ENCODE data around the gene SLC4A7. TPM values are rescaled to one million over a fixed set of nuclear protein-coding genes. Genes with fewer than 3 reads are reported as not detected.

SLC4A7 gene
- total RNA-seq, 5 donors from 2014 or later (not counting 1 experiment from before 2014, with no cell fraction given) = 47.4 to 66.4 (median 55.5) TPM

GRCh38 chr3:27368831-27369607, 115.2 kb downstream of the SLC4A7 start, which contains the start of gene NEK10:
Gene NEK10 (minus strand): TSS chr3:27369383. CDS start chr3:27352882, 16,501 bp downstream.
- Histone ChIP-seq H3K9me3 (no peaks in the 10 kb centered on the region), H3K36me3 (ENCODE audit: control insufficient read depth in 2 of 2, extremely low read depth in 1 of 2, insufficient read depth in 1 of 2, low read length in 1 of 2) (no peaks in the 10 kb centered on the region), H3K27me3 (replicated peaks in 1 of 2; ENCODE audit: control insufficient read depth in 2 of 2, extremely low read depth in 1 of 2, insufficient read depth in 2 of 2, low read length in 1 of 2) (no peaks in the 10 kb centered on the region), H3K27ac (ENCODE audit: low read length) (no peak within 1 kb of the TSS), H3K4me3 (ENCODE audit: control insufficient read depth in 1 of 2, extremely low read depth in 1 of 2, low read length in 1 of 2) (peak within 1 kb of the TSS; percentile 64 to 66), H3K4me1 (ENCODE audit: control insufficient read depth in 1 of 2, extremely low read depth in 1 of 2, insufficient read depth in 2 of 2, low read length in 2 of 2) (peaks cover 3 to 10% of the 10 kb centered on the region in 2 experiments)
- POLR2A ChIA-PET = interaction anchor here in 1 of 2 donors (0.6 kb wide), 1 partner anchor 947 kb away, joined by 4 read pairs; no protein-coding TSS in a partner anchor
- DNase-seq (peak; percentile 78 to 95 (median 91)), ATAC-seq (replicated peaks in 1 of 4) (peak; percentile 97 to 99 (median 97))
- Mint-ChIP-seq H3K36me3 (no peaks in the 10 kb centered on the region), H3K4me3 (peak within 1 kb of the TSS; percentile 90 to 99 (median 92)), H3K27me3 (no peaks in the 10 kb centered on the region), H3K27ac (peak within 1 kb of the TSS; percentile 73 to 76), H3K4me1 (peaks cover 14 to 16% (median 15%) of the 10 kb centered on the region in 3 donors), H3K9me3 (no peaks in the 10 kb centered on the region)
- CTCF ChIA-PET = interaction anchor here (0.5 to 1.4 kb wide), 4 partner anchors 11 to 312 kb away, joined by 4 to 7 read pairs (median 4); no protein-coding TSS in a partner anchor
- under 1% methylated on average over 48 of the region's 48 CpGs for WGBS (ENCODE audit: insufficient coverage)

GRCh38 chr3:27366062-27366591, 118.1 kb downstream of the SLC4A7 start:
- H3K9me3 ChIP-seq = no peaks in the 10 kb centered on the region
- no peaks in the 10 kb centered on the region for H3K36me3 ChIP-seq (ENCODE audit: control insufficient read depth in 2 of 2, extremely low read depth in 1 of 2, insufficient read depth in 1 of 2, low read length in 1 of 2)
- CTCF ChIA-PET = interaction anchor here in 1 of 2 donors (0.7 kb wide), 2 partner anchors 101 to 417 kb away, joined by 3 read pairs; no protein-coding TSS in a partner anchor
- H3K4me1 ChIP-seq (ENCODE audit: control insufficient read depth in 1 of 2, extremely low read depth in 1 of 2, insufficient read depth in 2 of 2, low read length in 2 of 2) = peaks cover 3 to 10% of the 10 kb centered on the region in 2 experiments
- no peak overlapping the region for H3K4me3 ChIP-seq (ENCODE audit: control insufficient read depth in 1 of 2, extremely low read depth in 1 of 2, low read length in 1 of 2)
- POLR2A ChIA-PET = interaction anchor here in 1 of 2 donors (0.6 kb wide), 1 partner anchor 135 kb away, joined by 5 read pairs; no protein-coding TSS in a partner anchor
- no CpG with 5 or more reads among the region's 1 CpG for WGBS (ENCODE audit: insufficient coverage)
- Mint-ChIP-seq H3K9me3 (no peaks in the 10 kb centered on the region), H3K27me3 (no peaks in the 10 kb centered on the region), H3K36me3 (no peaks in the 10 kb centered on the region), H3K27ac (no peak overlapping the region), H3K4me1 (peaks cover 14 to 18% (median 15%) of the 10 kb centered on the region in 3 donors), H3K4me3 (no peak overlapping the region)
- H3K27ac ChIP-seq (ENCODE audit: low read length) = no peak overlapping the region
- no peak for DNase-seq
- no peaks in the 10 kb centered on the region for H3K27me3 ChIP-seq (replicated peaks in 1 of 2; ENCODE audit: control insufficient read depth in 2 of 2, extremely low read depth in 1 of 2, insufficient read depth in 2 of 2, low read length in 1 of 2)
- ATAC-seq (replicated peaks in 1 of 4) = no peak

GRCh38 chr3:27360113-27361078, 123.8 kb downstream of the SLC4A7 start:
- Histone ChIP-seq H3K9me3 (no peaks in the 10 kb centered on the region), H3K27ac (ENCODE audit: low read length) (no peak overlapping the region), H3K27me3 (replicated peaks in 1 of 2; ENCODE audit: control insufficient read depth in 2 of 2, extremely low read depth in 1 of 2, insufficient read depth in 2 of 2, low read length in 1 of 2) (no peaks in the 10 kb centered on the region), H3K36me3 (ENCODE audit: control insufficient read depth in 2 of 2, extremely low read depth in 1 of 2, insufficient read depth in 1 of 2, low read length in 1 of 2) (no peaks in the 10 kb centered on the region), H3K4me3 (ENCODE audit: control insufficient read depth in 1 of 2, extremely low read depth in 1 of 2, low read length in 1 of 2) (no peak overlapping the region), H3K4me1 (ENCODE audit: control insufficient read depth in 1 of 2, extremely low read depth in 1 of 2, insufficient read depth in 2 of 2, low read length in 2 of 2) (peaks cover 8 to 20% of the 10 kb centered on the region in 2 experiments)
- ATAC-seq (replicated peaks in 1 of 4) (no peak), DNase-seq (no peak)
- Mint-ChIP-seq H3K9me3 (no peaks in the 10 kb centered on the region), H3K27ac (no peak overlapping the region), H3K27me3 (no peaks in the 10 kb centered on the region), H3K36me3 (no peaks in the 10 kb centered on the region), H3K4me3 (no peak overlapping the region), H3K4me1 (peaks cover 30 to 35% (median 30%) of the 10 kb centered on the region in 3 donors)
- ChIA-PET POLR2A (interaction anchor here in 1 of 2 donors (0.5 kb wide), 1 partner anchor 67 kb away, joined by 3 read pairs; no protein-coding TSS in a partner anchor), CTCF (interaction anchor here in 1 of 2 donors (0.5 to 0.6 kb wide), 2 partner anchors 271 to 321 kb away, joined by 3 read pairs; no protein-coding TSS in a partner anchor)
- no CpG with 5 or more reads among the region's 7 CpGs for whole genome bisulfite sequencing (ENCODE audit: insufficient coverage)

DNA sequence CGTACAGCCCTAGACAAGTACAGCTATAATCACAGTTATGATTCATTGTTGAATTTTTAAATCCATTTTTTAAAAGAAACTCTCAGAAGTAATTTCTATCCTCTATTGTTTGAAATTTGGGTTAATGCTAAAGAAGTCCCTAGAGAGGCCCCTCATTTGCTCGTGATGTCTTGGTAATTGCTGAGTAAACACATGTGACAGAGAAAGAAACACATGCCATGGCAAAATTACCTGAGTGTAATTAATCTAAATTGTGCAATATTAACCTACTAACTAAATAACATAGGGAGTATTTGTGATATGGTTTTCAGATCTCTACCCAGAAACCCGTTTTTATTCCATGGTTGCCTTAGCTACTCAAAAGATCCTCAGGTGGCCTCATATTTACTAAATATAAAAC, 125.8 kb downstream of the SLC4A7 start:
- H3K4me1 Mint-ChIP-seq = peaks cover 33 to 37% (median 35%) of the 10 kb centered on the region in 3 donors
- H3K4me1 ChIP-seq (ENCODE audit: control insufficient read depth in 1 of 2, extremely low read depth in 1 of 2, insufficient read depth in 2 of 2, low read length in 2 of 2) = peaks cover 8 to 20% of the 10 kb centered on the region in 2 experiments
- H3K36me3 Mint-ChIP-seq = no peaks in the 10 kb centered on the region
- no peak for ATAC-seq (replicated peaks in 1 of 4)
- CTCF ChIA-PET = interaction anchor here (0.5 to 1.4 kb wide), 9 partner anchors 9 to 324 kb away, joined by 3 to 8 read pairs (median 4); partner anchors contain the start of gene NEK10 (in 1 of the 2)
- H3K4me3 ChIP-seq (ENCODE audit: control insufficient read depth in 1 of 2, extremely low read depth in 1 of 2, low read length in 1 of 2) = no peak overlapping the region
- DNase-seq = no peak
- H3K4me3 Mint-ChIP-seq = peak overlapping the region in 1 of 3 donors; percentile 12
- H3K27ac ChIP-seq (ENCODE audit: low read length) = no peak overlapping the region
- H3K9me3 Mint-ChIP-seq = no peaks in the 10 kb centered on the region
- no peaks in the 10 kb centered on the region for H3K27me3 ChIP-seq (replicated peaks in 1 of 2; ENCODE audit: control insufficient read depth in 2 of 2, extremely low read depth in 1 of 2, insufficient read depth in 2 of 2, low read length in 1 of 2)
- no CpG with 5 or more reads among the region's 3 CpGs for WGBS (ENCODE audit: insufficient coverage)
- no peaks in the 10 kb centered on the region for H3K27me3 Mint-ChIP-seq
- no peaks in the 10 kb centered on the region for H3K9me3 ChIP-seq
- H3K27ac Mint-ChIP-seq = no peak overlapping the region
- POLR2A ChIA-PET = no interaction called here
- no peaks in the 10 kb centered on the region for H3K36me3 ChIP-seq (ENCODE audit: control insufficient read depth in 2 of 2, extremely low read depth in 1 of 2, insufficient read depth in 1 of 2, low read length in 1 of 2)

- H3K36me3 ChIP-seq (ENCODE audit: control insufficient read depth in 2 of 2, extremely low read depth in 1 of 2, insufficient read depth in 1 of 2, low read length in 1 of 2) = no peaks in the 10 kb centered on the region
- ATAC-seq (replicated peaks in 1 of 4) = peak; percentile 62 to 90 (median 86)
- no peaks in the 10 kb centered on the region for H3K9me3 ChIP-seq
- POLR2A ChIA-PET = no interaction called here
- WGBS (ENCODE audit: insufficient coverage) = no CpG with 5 or more reads among the region's 1 CpG
- Mint-ChIP-seq H3K36me3 (no peaks in the 10 kb centered on the region), H3K4me3 (peak overlapping the region in 1 of 3 donors; percentile 12), H3K27me3 (no peaks in the 10 kb centered on the region), H3K27ac (no peak overlapping the region), H3K9me3 (no peaks in the 10 kb centered on the region), H3K4me1 (peaks cover 33 to 37% (median 35%) of the 10 kb centered on the region in 3 donors)
- no peak overlapping the region for H3K27ac ChIP-seq (ENCODE audit: low read length)
- H3K4me1 ChIP-seq (ENCODE audit: control insufficient read depth in 1 of 2, extremely low read depth in 1 of 2, insufficient read depth in 2 of 2, low read length in 2 of 2) = peaks cover 8 to 20% of the 10 kb centered on the region in 2 experiments
- no peak overlapping the region for H3K4me3 ChIP-seq (ENCODE audit: control insufficient read depth in 1 of 2, extremely low read depth in 1 of 2, low read length in 1 of 2)
- DNase-seq = peak in 34 of 35 experiments; percentile 9 to 76 (median 40)
- CTCF ChIA-PET = interaction anchor here (0.5 to 1.4 kb wide), 10 partner anchors 9 to 325 kb away, joined by 3 to 8 read pairs (median 4); partner anchors contain the start of gene NEK10 (in 1 of the 2)
- no peaks in the 10 kb centered on the region for H3K27me3 ChIP-seq (replicated peaks in 1 of 2; ENCODE audit: control insufficient read depth in 2 of 2, extremely low read depth in 1 of 2, insufficient read depth in 2 of 2, low read length in 1 of 2)
Observed at GRCh38 chr3:27357665-27358258, 126.4 kb downstream of the SLC4A7 start.

Data from T-cell (primary cell).